HG03432 (cell line): ENCODE measurements around the gene ST6GALNAC6.
A peak's percentile ranks its signal among the peaks of the same experiment; 100 is the strongest.

Experiments
- ATAC-seq: cut with Tn5 transposase; IDR thresholded peaks from one replicate; pipeline ENCODE4 v1.9.1; 2021; ENCODE audit warnings: mild to moderate bottlenecking, moderate library complexity; ENCODE audit not compliant: unreplicated experiment

ST6GALNAC6 gene

DNA sequence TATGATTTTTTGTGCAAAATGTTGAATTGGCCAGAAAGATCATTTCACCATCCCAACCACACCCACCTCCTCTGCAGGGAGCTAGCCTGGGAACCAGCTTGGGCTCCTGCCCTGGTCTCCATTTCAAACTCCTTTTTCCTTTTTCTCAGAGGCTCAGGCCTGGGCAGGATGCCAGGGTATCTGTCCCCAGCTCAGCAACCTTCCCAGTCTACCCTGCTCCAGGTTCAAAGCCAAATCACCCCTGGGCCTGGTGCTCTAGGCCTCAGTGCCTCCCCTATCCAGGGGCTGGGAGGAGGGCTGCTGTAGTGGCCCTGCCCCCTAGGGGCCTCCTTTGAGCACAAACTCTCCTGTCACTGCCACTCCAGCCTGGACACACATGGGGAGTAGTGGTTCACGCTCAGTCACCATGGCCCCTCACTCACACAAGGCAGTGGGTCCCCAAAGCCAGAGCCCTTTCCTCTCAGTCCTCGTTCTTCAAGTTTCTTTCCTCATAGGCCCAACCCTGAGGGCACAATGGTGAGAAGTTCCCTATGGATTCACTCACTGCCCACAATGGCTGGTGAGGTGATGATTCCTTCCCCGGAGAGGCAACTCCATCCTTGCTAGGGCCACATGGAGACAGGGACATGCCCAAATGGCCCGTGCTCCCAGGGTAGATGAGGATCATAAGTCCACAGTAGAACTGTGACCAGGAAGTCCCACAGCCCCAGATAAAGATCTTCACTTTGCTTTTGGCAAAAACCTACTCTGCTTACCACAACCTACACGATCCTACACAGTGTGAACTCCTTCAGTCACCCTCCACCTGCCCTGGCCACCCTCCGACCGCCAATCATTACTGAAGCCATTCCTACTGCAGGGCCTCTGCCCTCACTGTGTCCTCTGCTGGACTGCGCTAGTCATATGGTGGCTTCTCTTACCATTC lies 19.0 kb upstream of the ST6GALNAC6 start:
- no peak for ATAC-seq

DNA sequence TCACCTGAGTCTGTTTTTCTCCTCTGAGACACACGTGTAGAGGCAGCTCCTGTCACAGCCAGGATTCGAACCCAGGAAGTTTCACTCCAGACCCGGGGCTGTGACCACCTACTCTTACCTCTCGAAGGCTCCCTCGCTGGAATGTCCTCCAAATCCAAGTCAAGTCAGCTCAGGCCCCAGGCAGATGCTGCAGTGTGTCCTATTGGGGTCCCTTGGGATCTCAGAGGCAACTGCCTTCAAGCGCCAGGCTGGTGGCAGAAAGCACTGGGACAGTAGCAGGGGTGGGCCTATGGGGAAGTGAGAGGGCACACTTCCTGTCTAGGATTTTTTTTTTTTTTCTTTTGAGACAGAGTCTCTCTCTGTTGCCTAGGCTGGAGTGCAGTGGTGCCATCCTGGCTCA lies 18.2 kb upstream of the ST6GALNAC6 start:
- no peak for ATAC-seq

DNA sequence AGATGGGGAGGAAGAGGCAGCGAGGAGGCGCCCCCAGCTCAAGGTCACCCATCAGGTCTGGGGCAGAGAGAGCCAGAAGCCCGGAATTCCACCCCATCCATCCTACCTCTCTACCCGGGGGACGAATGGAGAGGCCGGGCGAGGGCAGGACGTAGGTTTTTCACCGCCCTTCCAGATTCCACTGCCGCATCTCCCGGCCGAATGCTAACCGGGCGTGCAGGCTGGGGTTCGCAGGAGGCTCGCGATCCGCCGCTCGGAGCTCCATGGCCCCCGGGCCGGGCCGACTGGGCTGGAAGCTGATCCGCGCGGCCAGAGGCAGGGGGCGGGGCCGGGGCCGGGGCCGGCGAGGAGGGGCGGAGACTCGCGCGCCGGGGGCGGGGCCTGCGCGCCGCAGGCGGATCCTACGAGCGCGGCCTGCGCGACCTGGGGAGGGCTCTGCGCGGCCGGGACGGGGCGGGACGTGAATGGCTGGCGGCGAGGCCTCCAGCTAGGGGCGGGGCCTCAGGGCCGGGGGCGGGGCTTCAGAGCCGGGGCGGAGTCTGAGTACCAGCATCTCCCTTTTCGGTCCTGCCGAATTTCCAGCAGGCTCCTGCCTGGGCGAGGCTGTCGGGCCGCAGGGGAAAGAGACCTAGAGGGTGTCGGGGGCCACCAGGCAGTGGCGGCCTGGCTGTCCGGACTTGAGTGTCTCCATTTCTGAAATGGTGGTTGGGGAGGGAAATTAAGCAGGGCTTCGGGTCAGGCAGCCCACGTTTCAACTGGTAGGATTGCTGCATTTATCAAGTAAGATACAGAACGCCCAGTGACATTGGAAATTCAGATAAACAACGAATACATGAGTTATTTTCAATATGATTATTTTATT lies 17.5 kb upstream of the ST6GALNAC6 start, which contains the start of gene ST6GALNAC4:
ST6GALNAC4 (minus strand) TSS at position 322 of the 862 bp plus-strand sequence. CDS start 622 bp downstream, outside the sequence.
- ATAC-seq, result peak; percentile 77

- ATAC-seq, result peak; percentile 25
These were observed 16.7 kb upstream of the ST6GALNAC6 start for GRCh38 chr9:127915801-127916719.

DNA sequence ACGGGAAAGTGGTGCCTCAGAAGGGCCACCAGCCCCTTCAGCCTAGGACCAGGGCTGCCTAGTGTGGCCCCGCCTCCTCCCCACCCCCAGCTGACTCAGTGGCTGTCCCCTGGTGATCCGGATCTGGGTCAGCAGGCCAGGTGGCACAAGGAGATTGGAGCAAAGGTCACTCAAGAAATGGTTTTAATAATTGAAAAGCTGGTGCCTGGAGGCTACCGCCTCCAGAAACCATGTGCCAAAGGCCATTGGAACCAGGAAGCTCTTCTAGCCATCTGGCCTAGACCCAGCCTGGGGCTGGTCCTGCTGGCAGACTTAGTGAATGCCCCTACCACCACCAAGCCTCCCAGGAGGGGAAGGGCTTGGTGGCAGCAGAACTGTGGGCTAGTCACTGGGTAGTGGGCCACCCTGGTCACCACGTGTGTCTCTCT lies 15.9 kb upstream of the ST6GALNAC6 start:
- ATAC-seq, result no peak

- ATAC-seq, result no peak
These were observed 14.3 kb upstream of the ST6GALNAC6 start for GRCh38 chr9:127913682-127914081.

- no peak for ATAC-seq
These were observed 13.5 kb upstream of the ST6GALNAC6 start for GRCh38 chr9:127912882-127913281.

- ATAC-seq, result no peak
These were observed 12.9 kb upstream of the ST6GALNAC6 start for GRCh38 chr9:127912296-127912695.

- no peak for ATAC-seq
These were observed 11.3 kb upstream of the ST6GALNAC6 start for GRCh38 chr9:127910613-127911205.

DNA sequence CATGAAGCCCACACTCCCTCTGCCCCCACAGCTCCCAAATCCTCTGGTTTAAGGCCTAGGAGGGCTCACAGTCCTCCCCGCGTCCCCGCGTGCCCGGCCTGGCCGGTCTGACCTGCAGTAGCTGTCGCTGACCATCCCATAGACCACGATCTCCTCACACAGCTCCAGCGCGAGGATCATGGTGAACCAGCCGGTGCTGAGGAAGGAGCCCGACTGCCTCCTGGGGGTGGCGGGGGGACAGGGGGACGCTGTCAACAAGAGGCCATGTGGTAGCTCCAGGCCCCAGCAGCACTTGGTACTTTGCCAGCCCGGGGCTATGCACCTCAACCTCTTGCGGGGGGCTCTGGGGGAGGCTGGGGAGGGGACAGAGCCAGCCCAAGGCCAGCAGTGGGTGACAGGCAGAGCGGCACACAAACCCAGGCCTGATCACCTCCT lies 10.5 kb upstream of the ST6GALNAC6 start:
- no peak for ATAC-seq

DNA sequence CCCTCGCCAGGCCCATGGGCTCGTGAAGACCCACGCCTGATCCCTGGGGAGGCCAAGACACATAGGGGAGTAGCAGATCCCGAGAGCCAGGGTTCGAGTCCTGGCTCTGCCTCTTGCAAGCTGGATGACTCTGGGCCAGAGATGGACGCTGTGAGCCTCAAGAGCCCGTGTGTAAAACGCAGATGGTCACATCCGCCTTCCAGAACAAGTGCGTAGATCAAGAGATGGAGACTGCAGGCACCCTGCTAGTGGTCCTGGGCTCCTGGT lies 9.2 kb upstream of the ST6GALNAC6 start:
- no peak for ATAC-seq

DNA sequence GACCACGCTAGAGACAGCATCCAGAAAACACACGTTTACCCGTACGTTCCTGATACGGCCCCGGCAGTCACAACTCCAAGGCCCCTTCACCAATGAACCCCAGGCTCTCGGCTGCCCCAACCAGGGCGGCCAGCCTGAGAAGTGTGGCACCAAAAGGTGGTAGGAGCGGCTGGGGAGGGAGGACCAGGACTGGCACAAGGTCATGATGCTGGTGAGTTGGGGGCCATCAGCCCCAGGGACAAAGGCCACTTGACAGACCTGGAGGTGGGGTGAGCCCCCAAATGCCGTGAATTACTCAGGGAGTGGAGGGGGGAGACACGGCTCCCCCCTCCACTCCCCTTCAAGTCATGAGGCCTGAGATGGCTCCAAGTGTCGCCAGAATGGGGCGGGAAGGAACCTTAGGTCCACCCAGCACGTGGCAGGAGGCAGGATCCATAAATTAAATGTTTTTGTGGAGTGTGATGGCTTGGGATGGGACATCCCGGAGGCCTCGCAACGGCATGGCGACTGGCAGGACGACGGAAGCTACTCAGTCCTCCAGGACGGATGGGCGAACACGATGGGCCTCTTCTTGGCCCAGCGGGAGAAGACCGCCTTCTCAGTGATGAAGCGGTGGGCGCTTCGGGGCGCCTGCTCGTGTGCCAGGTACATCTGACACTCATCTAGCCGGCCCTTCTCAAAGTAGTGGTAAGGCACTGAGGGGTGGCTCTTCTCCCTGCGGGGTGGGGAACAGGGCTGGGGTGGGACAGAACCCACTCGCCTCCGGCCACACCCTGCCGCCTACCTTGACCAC lies 8.7 kb upstream of the ST6GALNAC6 start:
- no peak for ATAC-seq

DNA sequence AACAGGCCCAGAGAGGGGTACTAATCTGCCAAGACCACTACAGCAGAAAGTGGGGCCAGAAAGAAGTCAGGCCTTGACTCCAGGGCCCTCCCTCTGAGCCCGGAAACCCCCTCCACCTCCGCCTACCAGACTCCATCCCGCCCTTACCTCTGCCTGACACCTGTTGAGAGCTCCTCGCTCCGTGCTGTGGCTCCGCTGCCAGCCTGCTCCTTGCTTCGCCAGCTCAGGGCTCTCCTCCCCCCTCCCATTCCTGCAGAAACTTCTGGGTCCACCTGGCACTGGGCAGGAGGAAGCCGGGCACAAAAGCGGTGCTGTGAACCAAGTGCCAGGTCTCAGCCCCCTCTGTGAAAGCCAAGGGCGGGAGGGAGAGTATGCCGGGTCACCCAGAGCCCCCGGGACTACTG lies 6.4 kb upstream of the ST6GALNAC6 start:
- ATAC-seq, result peak; percentile 36

DNA sequence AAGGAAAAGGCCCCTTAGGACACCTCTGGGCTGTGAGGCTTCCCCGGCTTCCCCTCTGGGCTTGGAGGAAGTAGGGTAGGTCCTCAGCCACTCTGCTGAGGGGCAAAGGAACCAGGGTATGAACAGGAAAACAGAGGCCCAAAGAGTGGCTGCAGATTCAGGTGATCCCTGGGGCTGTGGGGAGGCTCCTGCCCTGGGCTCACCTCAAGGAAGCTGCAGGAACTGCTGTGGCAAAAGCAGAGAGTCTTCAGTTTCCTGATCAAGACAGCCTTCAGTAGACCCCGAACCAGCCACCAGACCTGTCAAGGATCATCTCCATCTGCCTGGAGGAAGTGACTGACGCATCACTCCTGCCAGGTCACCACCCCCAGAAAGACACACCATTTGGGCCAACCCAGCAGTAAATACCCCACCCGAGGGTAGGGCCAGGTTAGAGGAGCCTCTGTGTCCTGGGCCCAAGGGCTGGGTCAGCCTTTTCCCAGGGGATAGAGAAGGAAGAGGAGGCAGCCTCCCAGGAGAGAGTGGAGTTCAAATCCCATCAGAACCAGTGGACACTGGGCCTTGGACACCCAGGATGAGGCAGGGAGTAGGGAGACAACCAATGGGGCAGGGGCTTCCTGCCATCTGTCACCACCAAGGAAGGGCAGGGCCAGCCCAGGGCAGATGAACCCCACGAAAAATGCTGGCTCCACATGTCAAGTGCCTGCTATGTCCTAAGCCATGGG lies 5.8 kb upstream of the ST6GALNAC6 start:
- peak; percentile 1 for ATAC-seq

- ATAC-seq, result no peak
These were observed 5.2 kb upstream of the ST6GALNAC6 start for GRCh38 chr9:127904561-127905003.

GRCh38 chr9:127903557-127904475 lies 4.4 kb upstream of the ST6GALNAC6 start:
- ATAC-seq, result no peak

DNA sequence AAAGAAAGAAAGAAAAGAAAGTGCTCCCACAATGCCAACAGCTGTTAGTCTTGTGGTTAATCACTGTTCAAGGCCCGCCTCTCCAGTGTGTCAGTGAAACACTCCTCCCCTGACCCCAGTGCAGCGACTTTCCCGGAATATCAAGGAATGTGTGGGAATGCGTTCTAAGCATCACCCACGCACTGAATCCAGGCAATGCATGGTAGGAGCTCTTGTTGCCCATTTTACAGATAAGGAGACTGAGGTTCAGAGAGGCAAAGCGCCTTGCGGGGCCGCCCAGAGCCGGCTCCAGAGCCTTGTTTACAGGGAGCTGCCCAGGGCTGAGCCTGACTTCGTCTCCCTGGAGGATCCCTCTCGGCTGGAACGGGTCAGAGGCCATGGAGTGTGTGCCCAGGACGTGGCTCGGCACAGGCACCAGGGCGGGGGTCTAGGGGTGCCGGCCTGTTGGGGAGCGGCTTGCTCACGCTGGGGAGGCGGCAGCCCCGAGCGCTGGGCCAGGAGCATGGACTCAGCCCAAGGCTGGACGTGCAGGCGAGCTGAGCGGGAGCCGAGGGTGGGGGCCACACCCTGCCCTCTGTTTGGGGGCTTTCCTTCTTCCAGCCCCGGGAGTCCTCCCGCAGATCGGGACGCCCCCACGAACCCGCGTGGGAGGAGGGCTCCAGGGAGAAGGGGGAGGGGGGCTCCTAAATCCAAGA lies 823 bp downstream of the ST6GALNAC6 start:
- no peak for ATAC-seq
